ENCODE measurements around the gene PPP6R2.

The PPP6R2 gene

GRCh38 chr22:50456026-50456425, 112.9 kb downstream of the PPP6R2 start:
- H3K27ac ChIP-seq = no peak overlapping the region
- H3K27me3 ChIP-seq (replicated peaks) = no peaks in the 10 kb centered on the region
- DNase-seq = no peak
- no peak for TF ChIP-seq CTCF (IDR thresholded peaks at IDR 0.05; ENCODE audit: low read depth, low read length, missing control alignments)
- H3K4me3 ChIP-seq (ENCODE audit: low read depth, low read length) = no peak overlapping the region
- in situ Hi-C loops (cut with HindIII; ENCODE audit: low pct_ligation_motif_present, low sequenced_read_pairs) = no loop called here
- H3K36me3 ChIP-seq (replicated peaks) = peaks cover 58% of the 10 kb centered on the region

DNA sequence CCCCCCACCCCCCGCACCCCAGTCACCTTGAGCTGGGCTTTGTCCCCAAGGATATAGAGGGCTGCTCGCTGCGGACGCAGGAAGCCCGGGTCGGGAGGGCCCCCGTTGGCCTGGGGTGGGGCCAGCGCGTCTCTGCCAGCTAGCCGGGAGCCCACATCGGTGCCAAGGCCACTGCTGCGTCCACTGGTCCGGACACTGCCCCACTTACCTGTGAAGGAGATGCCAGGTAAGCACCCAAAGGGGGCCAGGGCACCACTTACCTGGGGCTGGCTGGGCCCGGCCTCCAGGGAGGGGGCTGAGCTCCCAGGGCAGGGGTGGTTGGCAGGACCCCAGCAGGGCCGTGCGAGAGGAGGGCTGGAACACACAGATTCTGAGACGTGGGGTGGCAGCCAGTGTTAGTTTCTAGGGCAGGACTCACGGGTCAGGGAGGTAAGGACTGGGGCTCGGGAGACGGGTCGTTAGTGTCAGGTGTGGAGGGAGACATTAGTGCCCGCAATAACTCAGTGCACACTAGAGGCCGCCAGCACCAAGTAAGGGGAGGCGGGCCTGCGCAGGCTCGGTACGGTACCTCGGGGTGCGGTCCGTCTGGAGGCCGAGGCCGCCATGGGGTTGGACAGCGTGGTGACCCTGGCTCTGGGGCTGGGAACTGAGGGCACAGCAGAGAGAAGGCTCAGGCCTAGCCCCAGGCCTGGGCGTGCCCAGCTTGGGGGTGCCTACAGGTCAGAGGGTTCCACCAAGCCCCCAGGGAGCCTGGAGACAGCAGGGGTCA, 113.5 kb downstream of the PPP6R2 start:
- no peak for DNase-seq
- H3K36me3 ChIP-seq (replicated peaks) = peaks cover 64% of the 10 kb centered on the region
- in situ Hi-C loops (cut with HindIII; ENCODE audit: low pct_ligation_motif_present, low sequenced_read_pairs) = no loop called here
- H3K27me3 ChIP-seq (replicated peaks) = no peaks in the 10 kb centered on the region
- no peak overlapping the region for H3K27ac ChIP-seq
- TF ChIP-seq CTCF (IDR thresholded peaks at IDR 0.05; ENCODE audit: low read depth, low read length, missing control alignments) = peak; percentile 51
- no peak overlapping the region for H3K4me3 ChIP-seq (ENCODE audit: low read depth, low read length)

- Histone ChIP-seq H3K36me3 (replicated peaks) (peaks cover 75% of the 10 kb centered on the region), H3K27me3 (replicated peaks) (no peaks in the 10 kb centered on the region), H3K4me3 (ENCODE audit: low read depth, low read length) (no peak overlapping the region), H3K27ac (no peak overlapping the region)
- no peak for TF ChIP-seq CTCF (IDR thresholded peaks at IDR 0.05; ENCODE audit: low read depth, low read length, missing control alignments)
- in situ Hi-C loops (cut with HindIII; ENCODE audit: low pct_ligation_motif_present, low sequenced_read_pairs) = no loop called here
- DNase-seq = no peak
Measured at GRCh38 chr22:50459016-50459415, 115.9 kb downstream of the PPP6R2 start.

GRCh38 chr22:50459496-50460140, 116.5 kb downstream of the PPP6R2 start:
- DNase-seq = no peak
- TF ChIP-seq CTCF (IDR thresholded peaks at IDR 0.05; ENCODE audit: low read depth, low read length, missing control alignments) = no peak
- Histone ChIP-seq H3K27me3 (replicated peaks) (no peaks in the 10 kb centered on the region), H3K27ac (no peak overlapping the region), H3K36me3 (replicated peaks) (peaks cover 75% of the 10 kb centered on the region), H3K4me3 (ENCODE audit: low read depth, low read length) (no peak overlapping the region)
- in situ Hi-C loops (cut with HindIII; ENCODE audit: low pct_ligation_motif_present, low sequenced_read_pairs) = no loop called here

GRCh38 chr22:50460938-50461337, 117.8 kb downstream of the PPP6R2 start:
- peaks cover 74% of the 10 kb centered on the region for H3K36me3 ChIP-seq (replicated peaks)
- no peaks in the 10 kb centered on the region for H3K27me3 ChIP-seq (replicated peaks)
- no peak overlapping the region for H3K4me3 ChIP-seq (ENCODE audit: low read depth, low read length)
- no peak for TF ChIP-seq CTCF (IDR thresholded peaks at IDR 0.05; ENCODE audit: low read depth, low read length, missing control alignments)
- DNase-seq = no peak
- H3K27ac ChIP-seq = no peak overlapping the region
- in situ Hi-C loops (cut with HindIII; ENCODE audit: low pct_ligation_motif_present, low sequenced_read_pairs) = no loop called here

All from brain microvascular endothelial cell (primary cell).